Immature natural killer cell (primary cell): ENCODE measurements around the gene ZPBP2. TPM values are rescaled to one million over a fixed set of nuclear protein-coding genes. Genes with fewer than 3 reads are reported as not detected.

Experiments
- DNase-seq, 3 donors: peaks; one replicate each; pipeline ENCODE4 v3.0.0; 2022; ENCODE audit warnings: mixed read lengths in 1 of 3
- H3K27ac Mint-ChIP-seq, 6 donors: one replicate each; pipeline ENCODE4 v1.8.0; 2020; ENCODE audit warnings: mixed read lengths in 6 of 6, mild to moderate bottlenecking in 5 of 6, inconsistent platforms in 4 of 6, moderate library complexity in 3 of 6
- H3K27me3 Mint-ChIP-seq, 3 donors: one replicate each; pipeline ENCODE4 v1.8.0; 2020 to 2021; ENCODE audit warnings: low read depth in 3 of 3, mild to moderate bottlenecking in 3 of 3, mixed read lengths in 3 of 3, moderate library complexity in 3 of 3, inconsistent platforms in 1 of 3
- H3K36me3 Mint-ChIP-seq, 3 donors: one replicate each; pipeline ENCODE4 v1.8.0; 2020; ENCODE audit warnings: mixed read lengths in 3 of 3, inconsistent platforms in 2 of 3, mild to moderate bottlenecking in 2 of 3
- H3K4me1 Mint-ChIP-seq, 2 donors: one replicate each; pipeline ENCODE4 v1.8.0; 2020; ENCODE audit warnings: inconsistent platforms in 2 of 2, mild to moderate bottlenecking in 2 of 2, mixed read lengths in 2 of 2, moderate library complexity in 1 of 2
- H3K4me3 Mint-ChIP-seq, 5 donors: one replicate each; pipeline ENCODE4 v1.8.0; 2020; ENCODE audit warnings: mild to moderate bottlenecking in 5 of 5, mixed read lengths in 5 of 5, inconsistent platforms in 3 of 5, moderate library complexity in 3 of 5
- H3K9me3 Mint-ChIP-seq, 6 donors: one replicate each; pipeline ENCODE4 v1.8.0; 2020; ENCODE audit warnings: mild to moderate bottlenecking in 6 of 6, mixed read lengths in 6 of 6, inconsistent platforms in 4 of 6, moderate library complexity in 3 of 6
- polyA plus RNA-seq, 3 donors: library from polyadenylated mRNA; unstranded; fragments of 300-500 nt; fragmentation: Illumina TruSeq; gene quantifications; one replicate each; pipeline ENCODE4 v1.2.3, GENCODE V29; 2021

The ZPBP2 gene, protein sequence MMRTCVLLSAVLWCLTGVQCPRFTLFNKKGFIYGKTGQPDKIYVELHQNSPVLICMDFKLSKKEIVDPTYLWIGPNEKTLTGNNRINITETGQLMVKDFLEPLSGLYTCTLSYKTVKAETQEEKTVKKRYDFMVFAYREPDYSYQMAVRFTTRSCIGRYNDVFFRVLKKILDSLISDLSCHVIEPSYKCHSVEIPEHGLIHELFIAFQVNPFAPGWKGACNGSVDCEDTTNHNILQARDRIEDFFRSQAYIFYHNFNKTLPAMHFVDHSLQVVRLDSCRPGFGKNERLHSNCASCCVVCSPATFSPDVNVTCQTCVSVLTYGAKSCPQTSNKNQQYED
- polyA plus RNA-seq, result not detected

DNA sequence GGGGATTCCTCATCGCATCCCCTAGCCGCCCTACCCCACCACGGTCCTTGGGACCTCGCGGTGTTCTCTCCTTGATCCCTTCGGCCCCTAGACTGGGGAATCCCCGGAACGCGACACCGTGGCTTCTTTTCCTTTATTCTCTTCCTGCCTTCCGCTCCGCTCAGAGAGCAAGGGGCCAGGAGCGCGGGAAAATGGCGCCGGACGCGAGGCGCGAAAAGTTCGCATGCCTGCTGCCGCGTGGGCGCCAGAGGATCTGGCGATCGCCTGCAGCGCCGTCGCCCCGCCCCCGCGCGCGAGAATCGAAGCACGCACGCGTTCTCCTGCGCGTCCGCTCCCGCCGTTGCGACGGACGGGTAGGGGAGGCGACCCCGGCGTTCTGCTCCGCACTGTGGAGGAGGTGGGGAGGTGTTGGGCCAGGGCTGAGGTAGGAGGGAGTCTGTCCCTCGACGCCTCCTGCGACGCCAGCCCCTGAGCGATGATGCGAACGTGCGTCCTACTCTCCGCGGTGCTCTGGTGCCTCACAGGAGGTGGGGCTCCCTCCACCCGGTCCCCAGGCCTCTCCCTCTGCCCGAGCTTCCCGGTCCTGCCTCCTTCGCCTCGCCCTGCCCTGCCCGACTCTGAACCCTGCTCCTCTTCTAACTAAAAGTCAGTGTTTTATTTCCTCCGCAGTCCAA, at the start of gene ZPBP2:
TSS of gene ZPBP2 (plus strand) at position 323 of the 674 bp plus-strand sequence. CDS start at position 476, 153 bp downstream.
- Mint-ChIP-seq H3K9me3 (no peaks in the 10 kb centered on the region), H3K36me3 (peaks cover 0 to 6% (median 0%) of the 10 kb centered on the region in 3 donors), H3K4me3 (peak within 1 kb of the TSS; percentile 13 to 83 (median 48)), H3K27ac (peak within 1 kb of the TSS in 5 of 6 donors; percentile 2 to 95 (median 40)), H3K27me3 (peaks cover 0 to 8% (median 5%) of the 10 kb centered on the region in 3 donors), H3K4me1 (peaks cover 26 to 49% of the 10 kb centered on the region in 2 donors)
- DNase-seq, result peak in 1 of 3 donors; percentile 36

DNA sequence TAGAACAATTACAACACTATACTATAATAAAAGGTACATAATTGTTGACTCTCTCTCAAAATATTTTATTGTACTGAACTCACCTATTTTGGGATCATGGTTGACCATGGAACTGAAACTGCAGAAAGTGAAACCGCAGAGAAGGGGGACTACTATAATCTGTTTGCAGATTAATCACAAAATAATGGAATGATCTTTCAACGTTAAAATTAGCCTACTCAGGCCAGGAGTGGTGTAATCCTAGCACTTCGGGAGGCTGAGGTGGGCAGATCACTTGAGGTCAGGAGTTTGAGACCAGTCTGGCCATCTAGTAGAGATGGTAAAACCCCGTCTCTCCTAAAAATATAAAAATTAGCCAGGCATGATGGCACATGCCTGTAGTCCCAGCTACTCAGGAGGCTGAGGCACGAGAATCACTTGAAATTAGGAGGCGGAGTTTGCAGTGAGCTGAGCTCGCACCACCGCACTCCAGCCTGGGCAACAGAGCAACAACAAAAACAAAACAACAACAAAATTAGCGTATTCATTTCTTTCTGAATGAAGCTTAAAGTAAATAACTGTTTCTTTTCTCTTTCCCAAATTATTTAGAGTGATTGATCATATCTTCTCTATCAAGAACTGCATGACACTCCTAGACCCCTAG, 49.5 kb upstream of the ZPBP2 start:
- Mint-ChIP-seq H3K9me3 (peaks cover 5 to 8% (median 6%) of the 10 kb centered on the region in 6 donors), H3K27me3 (peaks cover 0 to 4% (median 1%) of the 10 kb centered on the region in 3 donors), H3K27ac (peak overlapping the region; percentile 81 to 98 (median 94)), H3K36me3 (peaks cover 22 to 27% (median 26%) of the 10 kb centered on the region in 3 donors), H3K4me1 (peaks cover 71 to 86% of the 10 kb centered on the region in 2 donors), H3K4me3 (peak overlapping the region; percentile 55 to 84 (median 66))
- peak; percentile 19 to 52 (median 23) for DNase-seq

DNA sequence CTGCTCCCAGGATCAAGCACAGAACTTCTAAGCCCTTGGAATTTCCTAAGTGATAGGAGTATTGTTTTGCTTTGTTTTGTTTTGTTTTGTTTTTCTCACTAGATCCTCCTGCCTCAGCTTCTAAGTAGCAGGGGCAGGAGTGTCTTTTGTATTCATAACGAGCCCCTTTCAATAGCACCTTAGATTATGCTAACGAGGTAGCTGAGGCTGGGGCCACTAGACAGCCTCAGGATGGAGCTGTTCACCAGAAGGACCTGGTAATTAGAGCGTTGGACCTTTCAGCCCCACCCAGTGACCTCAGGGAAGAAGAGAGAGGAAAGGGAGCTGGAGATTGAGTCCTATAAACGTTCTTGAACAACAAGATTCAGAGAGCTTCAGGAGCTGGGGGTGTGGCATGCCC, 47.5 kb upstream of the ZPBP2 start:
- peaks cover 5 to 17% (median 11%) of the 10 kb centered on the region in 6 donors for H3K9me3 Mint-ChIP-seq
- peaks cover 55 to 73% of the 10 kb centered on the region in 2 donors for H3K4me1 Mint-ChIP-seq
- DNase-seq, result no peak
- H3K4me3 Mint-ChIP-seq, result peak overlapping the region; percentile 27 to 77 (median 49)
- H3K36me3 Mint-ChIP-seq, result peaks cover 39 to 47% (median 44%) of the 10 kb centered on the region in 3 donors
- H3K27ac Mint-ChIP-seq, result peak overlapping the region; percentile 81 to 96 (median 94)
- H3K27me3 Mint-ChIP-seq, result peaks cover 0 to 3% (median 0%) of the 10 kb centered on the region in 3 donors

DNA sequence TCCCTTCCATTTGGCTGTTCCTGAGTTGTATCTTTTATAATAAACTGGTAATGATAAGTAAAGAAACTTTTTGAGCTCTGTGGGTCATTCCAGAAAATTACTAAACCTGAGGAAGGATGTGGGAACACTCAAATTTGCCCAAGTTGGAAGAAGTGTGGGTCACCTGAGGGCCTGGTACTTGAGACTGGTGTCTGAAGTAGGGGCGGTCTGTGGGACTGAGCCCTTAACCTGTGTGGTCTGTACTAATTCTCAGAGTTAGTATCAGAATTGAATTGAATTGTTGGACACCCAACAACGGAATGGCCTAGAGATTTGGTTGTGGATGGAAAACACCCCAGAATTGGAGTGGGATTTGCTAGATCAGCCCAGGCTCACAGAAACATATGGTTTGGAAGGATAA, 47.0 kb upstream of the ZPBP2 start:
- peaks cover 5 to 17% (median 11%) of the 10 kb centered on the region in 6 donors for H3K9me3 Mint-ChIP-seq
- peak overlapping the region in 1 of 5 donors; percentile 12 for H3K4me3 Mint-ChIP-seq
- H3K27me3 Mint-ChIP-seq, result peaks cover 0 to 3% (median 0%) of the 10 kb centered on the region in 3 donors
- peak overlapping the region; percentile 81 to 96 (median 94) for H3K27ac Mint-ChIP-seq
- H3K36me3 Mint-ChIP-seq, result peaks cover 44 to 50% (median 44%) of the 10 kb centered on the region in 3 donors
- DNase-seq, result no peak
- H3K4me1 Mint-ChIP-seq, result peaks cover 52 to 70% of the 10 kb centered on the region in 2 donors

DNA sequence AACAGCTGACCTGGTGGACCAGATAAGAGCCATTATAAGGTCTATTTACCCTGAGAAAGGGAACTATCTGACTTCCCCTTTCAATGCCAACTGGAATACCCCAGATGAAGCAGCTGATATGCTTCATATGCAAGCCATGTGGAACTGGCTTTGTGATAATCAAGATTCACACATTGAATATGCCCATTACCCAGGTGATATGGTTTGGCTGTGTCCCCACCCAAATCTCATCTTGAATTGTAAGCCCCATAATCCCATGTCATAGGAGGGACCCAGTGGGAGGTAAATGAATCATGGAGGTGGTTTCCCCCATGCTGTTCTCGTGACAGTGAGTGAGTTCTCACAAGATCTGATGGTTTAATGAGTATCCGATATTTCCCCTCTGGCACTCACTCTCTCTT, 46.0 kb upstream of the ZPBP2 start:
- H3K27me3 Mint-ChIP-seq, result peaks cover 0 to 3% (median 0%) of the 10 kb centered on the region in 3 donors
- H3K27ac Mint-ChIP-seq, result peak overlapping the region; percentile 81 to 96 (median 94)
- peaks cover 56 to 70% of the 10 kb centered on the region in 2 donors for H3K4me1 Mint-ChIP-seq
- DNase-seq, result no peak
- H3K4me3 Mint-ChIP-seq, result no peak overlapping the region
- H3K36me3 Mint-ChIP-seq, result peaks cover 50 to 55% (median 52%) of the 10 kb centered on the region in 3 donors
- peaks cover 5 to 17% (median 11%) of the 10 kb centered on the region in 6 donors for H3K9me3 Mint-ChIP-seq

DNA sequence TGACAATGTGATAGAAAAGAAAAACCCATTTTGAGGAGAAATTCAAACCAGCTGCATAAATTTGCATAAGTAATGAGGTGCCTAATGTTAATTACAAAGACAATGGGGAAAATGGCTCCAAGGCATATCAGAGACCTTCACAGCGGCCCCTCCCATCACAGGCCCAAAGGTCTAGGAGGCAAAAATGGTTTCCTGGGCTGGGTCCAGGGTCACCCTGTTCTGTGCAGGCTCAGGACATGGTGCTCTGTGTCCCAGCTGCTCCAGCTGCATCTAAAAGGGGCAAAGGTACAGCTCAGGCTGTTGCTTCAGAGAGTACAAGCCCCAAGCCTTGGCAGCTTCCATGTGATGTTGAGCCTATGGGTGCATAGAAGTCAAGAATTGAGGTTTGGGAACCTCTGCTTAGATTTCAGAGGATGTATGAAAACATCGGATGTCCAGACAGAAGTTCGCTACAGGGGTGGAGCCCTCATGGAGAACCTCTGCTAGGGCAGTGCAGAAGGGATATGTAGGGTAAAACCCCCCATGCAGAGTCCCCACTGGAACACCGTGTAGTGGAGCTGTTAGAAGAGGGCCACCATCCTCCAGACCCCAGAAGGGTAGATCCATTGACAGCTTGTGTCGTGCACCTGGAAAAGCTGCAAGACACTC, 44.5 kb upstream of the ZPBP2 start:
- Mint-ChIP-seq H3K36me3 (peaks cover 62 to 67% (median 62%) of the 10 kb centered on the region in 3 donors), H3K9me3 (peaks cover 5 to 17% (median 11%) of the 10 kb centered on the region in 6 donors), H3K27me3 (peaks cover 0 to 3% (median 1%) of the 10 kb centered on the region in 3 donors), H3K4me1 (peaks cover 47 to 56% of the 10 kb centered on the region in 2 donors), H3K4me3 (no peak overlapping the region), H3K27ac (peak overlapping the region; percentile 43 to 95 (median 80))
- no peak for DNase-seq

DNA sequence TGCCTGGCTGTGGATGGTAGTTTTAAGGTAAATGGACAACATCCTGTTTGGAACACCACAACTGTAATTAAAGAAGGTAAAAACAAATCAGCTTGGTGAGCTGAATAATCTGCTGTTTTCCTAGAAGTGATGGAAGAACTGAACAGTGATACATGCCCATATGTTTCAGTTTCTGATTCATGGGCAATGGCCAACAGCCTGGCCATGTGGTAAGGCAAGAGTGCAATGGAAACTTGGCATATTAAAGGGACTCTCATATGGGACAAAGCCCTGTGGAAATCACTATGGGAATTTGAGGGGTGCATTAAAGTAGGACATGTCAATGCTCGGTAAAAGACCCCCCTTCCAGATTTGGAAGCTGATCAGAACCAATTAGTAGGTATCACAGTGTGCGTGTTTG, 41.7 kb upstream of the ZPBP2 start:
- Mint-ChIP-seq H3K4me1 (peaks cover 27 to 38% of the 10 kb centered on the region in 2 donors), H3K4me3 (no peak overlapping the region), H3K27me3 (peaks cover 0 to 3% (median 1%) of the 10 kb centered on the region in 3 donors), H3K27ac (peak overlapping the region in 4 of 6 donors; percentile 14 to 83 (median 34)), H3K36me3 (peaks cover 57 to 67% (median 59%) of the 10 kb centered on the region in 3 donors), H3K9me3 (peaks cover 5 to 17% (median 11%) of the 10 kb centered on the region in 6 donors)
- DNase-seq, result no peak

DNA sequence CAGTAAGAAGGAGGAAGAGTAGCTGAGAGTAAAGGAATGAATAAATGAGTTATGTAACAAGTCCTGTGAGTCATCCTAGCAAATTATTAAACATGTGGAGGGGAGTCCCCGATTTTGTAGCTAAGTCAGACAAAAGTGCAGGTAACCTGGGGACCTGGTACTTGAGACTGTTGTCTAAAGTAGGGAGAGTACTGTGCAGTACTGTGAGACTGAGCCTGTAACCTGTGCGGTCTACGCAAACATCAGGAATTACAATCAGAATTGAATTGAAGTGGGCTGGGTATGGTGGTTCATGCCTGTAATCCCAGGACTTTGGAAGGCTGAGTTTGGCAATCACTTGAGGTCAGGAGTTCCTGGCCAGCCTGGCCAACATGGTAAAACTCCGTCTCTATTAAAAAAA, 39.6 kb upstream of the ZPBP2 start:
- Mint-ChIP-seq H3K27ac (peak overlapping the region in 5 of 6 donors; percentile 2 to 86 (median 37)), H3K27me3 (peaks cover 0 to 3% (median 1%) of the 10 kb centered on the region in 3 donors), H3K4me1 (peaks cover 18 to 33% of the 10 kb centered on the region in 2 donors), H3K36me3 (peaks cover 39 to 51% (median 45%) of the 10 kb centered on the region in 3 donors), H3K4me3 (no peak overlapping the region), H3K9me3 (peaks cover 0 to 9% (median 5%) of the 10 kb centered on the region in 6 donors)
- DNase-seq, result no peak

DNA sequence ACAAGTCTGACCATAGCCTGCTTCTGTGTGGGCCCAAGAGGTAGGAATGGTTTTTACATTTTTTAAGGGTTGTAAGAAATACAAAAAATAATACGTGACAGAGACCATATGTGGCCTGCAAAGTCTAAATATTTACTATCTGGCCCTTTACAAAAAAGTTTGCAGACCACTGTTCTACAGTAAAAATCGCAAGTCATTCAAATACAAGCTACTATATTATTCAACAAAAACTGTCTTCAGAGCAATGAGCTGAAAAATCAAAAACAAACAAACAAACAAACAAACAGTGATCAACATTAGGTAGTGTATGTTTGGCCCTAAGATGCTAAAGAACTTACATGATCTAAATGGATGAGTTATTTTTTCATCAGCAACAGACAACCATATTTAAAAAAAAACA, 36.4 kb upstream of the ZPBP2 start:
- no peak overlapping the region for H3K4me3 Mint-ChIP-seq
- peaks cover 0 to 1% (median 0%) of the 10 kb centered on the region in 3 donors for H3K27me3 Mint-ChIP-seq
- no peaks in the 10 kb centered on the region for H3K9me3 Mint-ChIP-seq
- H3K4me1 Mint-ChIP-seq, result peaks cover 28 to 46% of the 10 kb centered on the region in 2 donors
- peaks cover 26 to 30% (median 28%) of the 10 kb centered on the region in 3 donors for H3K36me3 Mint-ChIP-seq
- DNase-seq, result no peak
- peak overlapping the region in 5 of 6 donors; percentile 5 to 60 (median 42) for H3K27ac Mint-ChIP-seq

DNA sequence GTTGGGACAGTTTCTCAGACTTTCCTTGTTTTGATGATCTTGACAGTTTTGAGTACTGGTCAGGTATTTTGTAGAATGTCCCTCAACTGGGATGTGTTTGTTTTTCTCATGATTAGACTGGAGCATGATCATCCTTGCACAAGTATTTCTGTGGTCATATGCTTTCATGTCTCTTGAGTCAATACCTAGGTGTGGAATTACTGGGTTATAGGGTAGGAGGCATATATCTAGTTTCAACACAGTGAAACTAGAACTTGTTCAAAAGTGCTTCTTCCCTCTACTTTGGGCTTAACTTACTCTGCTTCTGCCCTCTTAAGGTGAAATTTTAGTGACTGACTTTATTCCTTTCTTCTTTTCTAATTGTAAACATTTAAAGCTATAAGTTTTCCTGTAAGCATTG, 34.0 kb upstream of the ZPBP2 start:
- H3K4me1 Mint-ChIP-seq, result peaks cover 25 to 58% of the 10 kb centered on the region in 2 donors

DNA sequence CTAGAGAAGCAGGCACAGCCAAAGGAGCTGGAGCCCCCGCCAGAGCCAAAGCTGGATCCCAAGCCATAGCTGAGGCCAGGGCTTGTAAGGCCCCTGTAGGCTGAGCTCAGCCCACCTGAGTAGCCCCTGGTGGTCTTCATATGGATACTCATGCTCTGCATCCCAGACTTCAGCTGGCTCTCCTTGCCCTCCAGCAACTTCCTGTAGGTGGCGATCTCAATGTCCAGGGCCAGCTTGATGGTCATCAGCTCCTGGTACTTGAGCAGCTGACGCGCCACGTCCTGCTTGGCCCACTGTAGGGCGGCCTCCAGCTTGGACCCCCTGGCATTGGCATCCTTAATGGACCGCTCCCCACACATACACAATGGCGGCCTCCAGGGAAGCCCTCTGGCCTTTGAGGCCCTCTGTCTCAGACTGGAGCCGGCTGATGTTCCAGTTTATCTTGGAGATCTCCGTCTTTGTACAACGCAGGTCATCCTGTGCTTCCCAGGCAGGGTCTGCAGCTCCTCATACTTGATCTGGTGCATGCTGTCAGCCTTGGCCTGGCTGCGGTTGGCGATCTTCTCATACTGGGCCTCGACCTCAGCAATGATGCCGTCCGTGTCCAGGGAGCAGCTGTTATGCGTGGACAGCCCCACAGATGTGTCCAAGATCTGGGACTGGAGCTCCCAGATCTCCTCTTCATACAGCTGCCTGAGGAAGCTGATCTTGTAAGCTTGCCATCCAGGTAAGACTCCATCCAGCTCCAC, 32.8 kb upstream of the ZPBP2 start:
- Mint-ChIP-seq H3K4me3 (no peak overlapping the region), H3K4me1 (peaks cover 28 to 64% of the 10 kb centered on the region in 2 donors), H3K9me3 (peaks cover 9 to 13% (median 10%) of the 10 kb centered on the region in 6 donors), H3K36me3 (peaks cover 34 to 35% (median 34%) of the 10 kb centered on the region in 3 donors), H3K27ac (peak overlapping the region in 5 of 6 donors; percentile 56 to 83 (median 78)), H3K27me3 (peaks cover 0 to 2% (median 0%) of the 10 kb centered on the region in 3 donors)
- no peak for DNase-seq

More for the DNA sequence above, 34.0 kb upstream of the ZPBP2 start:
- peaks cover 0 to 2% (median 0%) of the 10 kb centered on the region in 3 donors for H3K27me3 Mint-ChIP-seq
- peaks cover 25 to 27% (median 25%) of the 10 kb centered on the region in 3 donors for H3K36me3 Mint-ChIP-seq
- H3K9me3 Mint-ChIP-seq, result peaks cover 9 to 11% (median 10%) of the 10 kb centered on the region in 6 donors
- DNase-seq, result no peak
- H3K4me3 Mint-ChIP-seq, result no peak overlapping the region
- peak overlapping the region; percentile 5 to 83 (median 17) for H3K27ac Mint-ChIP-seq

DNA sequence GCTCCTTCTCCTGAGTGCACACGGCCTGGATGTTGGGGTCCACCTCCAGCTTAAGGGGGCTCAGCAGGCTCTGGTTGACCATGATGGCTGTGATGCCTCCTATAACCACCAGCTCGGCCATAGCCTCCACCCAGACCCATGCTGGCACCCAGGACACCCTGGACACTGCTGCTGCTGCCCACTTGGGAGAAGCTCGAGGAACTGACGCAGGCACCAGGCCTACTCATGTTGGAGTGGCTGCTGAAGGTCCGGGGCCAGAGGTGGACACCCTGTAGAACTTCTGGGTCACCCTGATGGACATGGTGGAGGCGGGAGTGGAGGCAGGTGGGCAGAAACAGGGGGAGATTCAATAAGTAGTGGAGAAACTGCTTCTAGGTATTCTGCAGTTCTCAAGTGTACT, 31.9 kb upstream of the ZPBP2 start:
- peaks cover 30 to 67% of the 10 kb centered on the region in 2 donors for H3K4me1 Mint-ChIP-seq
- no peak for DNase-seq
- peaks cover 37 to 41% (median 39%) of the 10 kb centered on the region in 3 donors for H3K36me3 Mint-ChIP-seq
- H3K27ac Mint-ChIP-seq, result peak overlapping the region in 3 of 6 donors; percentile 29 to 56 (median 38)
- peaks cover 9 to 13% (median 10%) of the 10 kb centered on the region in 6 donors for H3K9me3 Mint-ChIP-seq
- H3K27me3 Mint-ChIP-seq, result peaks cover 0 to 2% (median 2%) of the 10 kb centered on the region in 3 donors
- no peak overlapping the region for H3K4me3 Mint-ChIP-seq
